HCT116 (cell line): ENCODE results near the gene MAP4. TPM values are rescaled to one million over a fixed set of nuclear protein-coding genes. Genes with fewer than 3 reads are reported as not detected.

Experiments
- ATAC-seq: fragments of 200-7000 bp; cut with Tn5 transposase; 2 replicates; pipeline ENCODE4 v1.9.1; 2020; ENCODE audit warnings: mild to moderate bottlenecking, moderate library complexity
- BruUV-seq: library from RNA; stranded (reverse); fragments of 400-500 nt; replicated peaks from 2 replicates; lab custom pipeline; 2021; lab: Mats Ljungman, UMichigan
- CTCF ChIA-PET: fragments of 300-600 bp; sonication (Branson Sonifier 250); formaldehyde crosslinking; loops from one replicate; lab custom pipeline; 2021; ENCODE audit warnings: antibody characterized with exemption; lab: Charles Lee
- POLR2A ChIA-PET: fragments of 300-600, 350-600 bp; sonication (Branson Sonifier 250); formaldehyde crosslinking; loops from one replicate; lab custom pipeline; 2021; ENCODE audit warnings: antibody characterized with exemption; lab: Charles Lee
- RAD21 ChIA-PET, 2 experiments: fragments of 300-600 bp; sonication (Branson Sonifier 250); formaldehyde crosslinking; loops; one replicate each; lab custom pipeline; 2023; ENCODE audit warnings: low total read pairs in 2 of 2; ENCODE audit not compliant: uncharacterized antibody in 2 of 2, unreplicated experiment in 2 of 2, low non-redundant PET in 1 of 2; lab: Charles Lee
- DNase-seq: peaks from one replicate; pipeline ENCODE4 v3.0.0-alpha.2; 2010; ENCODE audit warnings: low read depth, low spot score
- H2AFZ ChIP-seq: fragments of 200-600 bp; shearing (Covaris generic), sonication (generic); 2 replicates; pipeline ENCODE4 v1.6.1; 2017; ENCODE audit warnings: low read depth, mixed run types, mixed read lengths, antibody characterized with exemption, low read length; ENCODE audit not compliant: poor library complexity, severe bottlenecking
- H3K27ac ChIP-seq: 2 replicates; pipeline ENCODE4 v1.5.1; 2012; ENCODE audit warnings: low read depth, low read length
- H3K27me3 ChIP-seq: fragments of 200-600 bp; sonication (generic); 2 replicates; pipeline ENCODE4 v1.6.1; 2016; ENCODE audit warnings: mixed run types, low read length, mixed read lengths; ENCODE audit not compliant: insufficient read depth
- H3K36me3 ChIP-seq, 2 experiments: fragments of 200-500 bp in 1 of 2; fragments of 200-600 bp in 1 of 2; sonication (Bioruptor generic) in 1 of 2; sonication (generic) in 1 of 2; 2 replicates each; pipeline versions ENCODE4 v1.5.1 to v1.6.1; 2014 to 2016; ENCODE audit warnings: low read length in 2 of 2, inconsistent platforms in 1 of 2, mixed read lengths in 1 of 2, mixed run types in 1 of 2; ENCODE audit not compliant: insufficient read depth in 2 of 2, control insufficient read depth in 1 of 2
- H3K4me1 ChIP-seq, 2 experiments: fragments of 200-600 bp in 1 of 2; sonication (generic) in 1 of 2; 2 replicates each; pipeline versions ENCODE4 v1.5.1 to v1.6.1; 2012 to 2017; ENCODE audit warnings: low read length in 2 of 2, inconsistent platforms in 1 of 2, mild to moderate bottlenecking in 1 of 2, mixed read lengths in 1 of 2, mixed run types in 1 of 2, moderate library complexity in 1 of 2; ENCODE audit not compliant: insufficient read depth in 2 of 2, control insufficient read depth in 1 of 2
- H3K4me2 ChIP-seq: fragments of 200-600 bp; sonication (generic); 2 replicates; pipeline ENCODE4 v1.6.1; 2017; ENCODE audit warnings: mixed run types, low read length, mixed read lengths
- H3K4me3 ChIP-seq, 2 experiments: fragments of 200-600 bp in 1 of 2; sonication (generic) in 1 of 2; replicated peaks in 1 of 2; 2 replicates each; pipeline ENCODE4 v1.5.1; 2011 to 2016; ENCODE audit warnings: low read length in 2 of 2, control low read depth in 1 of 2, low read depth in 1 of 2, mild to moderate bottlenecking in 1 of 2, mixed read lengths in 1 of 2, mixed run types in 1 of 2
- H3K79me2 ChIP-seq: fragments of 200-600 bp; sonication (generic); 2 replicates; pipeline ENCODE4 v1.6.1; 2017; ENCODE audit warnings: mild to moderate bottlenecking, mixed run types, low read length, moderate library complexity, mixed read lengths; ENCODE audit not compliant: insufficient read depth
- H3K9ac ChIP-seq: fragments of 200-600 bp; sonication (generic); 2 replicates; pipeline ENCODE4 v1.6.1; 2016; ENCODE audit warnings: low read length, mixed read lengths
- H3K9me2 ChIP-seq: fragments of 200-600 bp; sonication (generic), shearing (Covaris generic); 2 replicates; pipeline ENCODE4 v1.6.1; 2017; ENCODE audit warnings: mixed run types, mild to moderate bottlenecking, moderate library complexity; ENCODE audit not compliant: insufficient read depth
- H3K9me3 ChIP-seq, 2 experiments: fragments of 200-500 bp in 1 of 2; fragments of 200-600 bp in 1 of 2; sonication (Bioruptor generic) in 1 of 2; sonication (generic) in 1 of 2; 2 replicates each; pipeline ENCODE4 v1.6.1; 2014 to 2017; ENCODE audit warnings: low read length in 2 of 2, mixed read lengths in 2 of 2, inconsistent platforms in 1 of 2, low read depth in 1 of 2, mild to moderate bottlenecking in 1 of 2, mixed run types in 1 of 2, moderate library complexity in 1 of 2; ENCODE audit not compliant: control insufficient read depth in 1 of 2, insufficient read depth in 1 of 2
- H4K20me1 ChIP-seq: fragments of 200-600 bp; sonication (generic), shearing (Covaris generic); 2 replicates; pipeline ENCODE4 v1.6.1; 2017; ENCODE audit warnings: mixed run types, mild to moderate bottlenecking, moderate library complexity; ENCODE audit not compliant: insufficient read depth
- CEBPB ChIP-seq: IDR thresholded peaks from 2 replicates; pipeline ENCODE4 v1.6.1; 2012; ENCODE audit warnings: low read depth
- EZH2phosphoT487 ChIP-seq: fragments of 200-600 bp; IDR thresholded peaks from 2 replicates; pipeline ENCODE4 v1.6.1; 2018; ENCODE audit warnings: antibody characterized with exemption, borderline replicate concordance
- POLR2A ChIP-seq: IDR thresholded peaks from 2 replicates; pipeline ENCODE4 v1.7.0; 2011; ENCODE audit warnings: borderline replicate concordance; ENCODE audit not compliant: insufficient read depth, insufficient read length; ENCODE audit errors: extremely low read depth
- SIN3A ChIP-seq: IDR thresholded peaks from 2 replicates; pipeline ENCODE4 v1.6.1; 2012; ENCODE audit warnings: low read depth
- YY1 ChIP-seq: IDR thresholded peaks from 2 replicates; pipeline ENCODE4 v1.6.1; 2011; ENCODE audit warnings: low read length, low read depth, moderate library complexity, mild to moderate bottlenecking; ENCODE audit not compliant: insufficient replicate concordance; ENCODE audit errors: extremely low read depth
- ZFX ChIP-seq: fragments of 450-650 bp; IDR thresholded peaks from 2 replicates; pipeline ENCODE4 v1.6.1; 2017
- intact Hi-C: fragments of 100-400 bp; cut with micrococcal nuclease; formaldehyde crosslinking; loops from 2 replicates; pipeline ENCODE4 v1.10.0; 2022
- total RNA-seq: library from RNA; stranded (reverse); gene quantifications from one replicate; pipeline ENCODE4 v1.2.1, GENCODE V29; 2021; ENCODE audit not compliant: unreplicated experiment
- TF ChIP-seq, protein P1 (sequence below): IDR thresholded peaks from 2 replicates; pipeline ENCODE4 v1.6.1; 2011; ENCODE audit warnings: mild to moderate bottlenecking, low read length, moderate library complexity; ENCODE audit not compliant: insufficient replicate concordance; ENCODE audit errors: extremely low read depth
- TF ChIP-seq, protein P2 (sequence below), 3 experiments: fragments of 200-600 bp in 1 of 3; sonication (generic) in 1 of 3; IDR thresholded peaks in 2 of 3; conservative IDR thresholded peaks in 1 of 3; 2 replicates each; pipeline ENCODE4 v1.5.1; 2012 to 2017; ENCODE audit warnings: low read depth in 2 of 3, low read length in 2 of 3, antibody characterized with exemption in 1 of 3, borderline replicate concordance in 1 of 3, control low read depth in 1 of 3, mild to moderate bottlenecking in 1 of 3, mixed read lengths in 1 of 3, mixed run types in 1 of 3, moderate library complexity in 1 of 3; ENCODE audit not compliant: insufficient read depth in 1 of 3

The MAP4 gene
- total RNA-seq, 1 experiment from 2014 or later, result 200 TPM

DNA sequence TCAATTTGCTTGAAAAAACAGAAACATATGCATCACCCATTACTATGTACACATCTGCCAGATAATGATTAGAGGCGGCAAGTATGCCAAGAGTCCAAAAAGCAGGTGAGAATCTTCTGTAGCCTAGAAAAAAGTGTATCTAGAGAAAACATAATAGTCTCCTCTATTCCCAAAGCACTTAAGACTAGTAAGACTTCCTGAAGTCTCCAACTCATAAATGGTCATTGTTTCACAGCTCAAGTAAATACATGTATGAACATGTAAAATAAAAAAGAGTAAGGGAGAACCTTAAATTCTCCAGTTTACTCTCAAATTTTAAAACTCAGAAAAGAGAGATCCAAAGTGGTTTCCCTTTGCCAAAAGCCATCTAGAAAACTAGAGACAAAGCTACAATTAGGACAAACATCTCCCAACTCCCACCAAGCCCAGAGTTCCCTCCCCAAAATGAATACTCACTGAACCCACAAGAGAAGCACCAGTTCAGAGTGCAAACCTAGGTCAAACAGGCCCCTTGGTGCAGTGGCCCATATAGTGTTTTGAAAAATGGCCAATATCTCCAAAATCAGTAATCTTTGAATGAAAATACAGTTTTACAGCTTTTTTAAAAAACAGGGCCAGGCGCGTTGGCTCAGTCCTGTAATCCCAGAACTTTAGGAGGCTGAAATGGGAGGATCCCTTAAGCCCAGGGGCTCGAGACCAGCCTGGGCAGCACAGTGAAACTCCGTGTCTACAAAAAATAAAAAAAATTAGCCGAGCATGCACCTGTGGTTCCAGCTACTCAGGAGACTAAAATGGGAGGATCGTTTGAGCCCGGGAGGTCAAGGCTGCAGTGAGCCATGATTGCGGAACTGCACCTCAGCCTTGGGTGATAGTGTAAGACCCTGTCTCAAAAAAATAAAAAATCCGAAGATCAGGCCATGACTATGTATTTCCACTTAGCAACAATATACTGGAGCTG, 11.0 kb upstream of the MAP4 start:
- H3K9me2 ChIP-seq, result no peaks in the 10 kb centered on the region
- TF ChIP-seq CEBPB (no peak), YY1 (no peak), EZH2phosphoT487 (no peak), POLR2A (no peak), SIN3A (no peak), ZFX (no peak)
- TF ChIP-seq, protein P1, sequence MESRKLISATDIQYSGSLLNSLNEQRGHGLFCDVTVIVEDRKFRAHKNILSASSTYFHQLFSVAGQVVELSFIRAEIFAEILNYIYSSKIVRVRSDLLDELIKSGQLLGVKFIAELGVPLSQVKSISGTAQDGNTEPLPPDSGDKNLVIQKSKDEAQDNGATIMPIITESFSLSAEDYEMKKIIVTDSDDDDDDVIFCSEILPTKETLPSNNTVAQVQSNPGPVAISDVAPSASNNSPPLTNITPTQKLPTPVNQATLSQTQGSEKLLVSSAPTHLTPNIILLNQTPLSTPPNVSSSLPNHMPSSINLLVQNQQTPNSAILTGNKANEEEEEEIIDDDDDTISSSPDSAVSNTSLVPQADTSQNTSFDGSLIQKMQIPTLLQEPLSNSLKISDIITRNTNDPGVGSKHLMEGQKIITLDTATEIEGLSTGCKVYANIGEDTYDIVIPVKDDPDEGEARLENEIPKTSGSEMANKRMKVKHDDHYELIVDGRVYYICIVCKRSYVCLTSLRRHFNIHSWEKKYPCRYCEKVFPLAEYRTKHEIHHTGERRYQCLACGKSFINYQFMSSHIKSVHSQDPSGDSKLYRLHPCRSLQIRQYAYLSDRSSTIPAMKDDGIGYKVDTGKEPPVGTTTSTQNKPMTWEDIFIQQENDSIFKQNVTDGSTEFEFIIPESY, result no peak
- TF ChIP-seq, protein P2, sequence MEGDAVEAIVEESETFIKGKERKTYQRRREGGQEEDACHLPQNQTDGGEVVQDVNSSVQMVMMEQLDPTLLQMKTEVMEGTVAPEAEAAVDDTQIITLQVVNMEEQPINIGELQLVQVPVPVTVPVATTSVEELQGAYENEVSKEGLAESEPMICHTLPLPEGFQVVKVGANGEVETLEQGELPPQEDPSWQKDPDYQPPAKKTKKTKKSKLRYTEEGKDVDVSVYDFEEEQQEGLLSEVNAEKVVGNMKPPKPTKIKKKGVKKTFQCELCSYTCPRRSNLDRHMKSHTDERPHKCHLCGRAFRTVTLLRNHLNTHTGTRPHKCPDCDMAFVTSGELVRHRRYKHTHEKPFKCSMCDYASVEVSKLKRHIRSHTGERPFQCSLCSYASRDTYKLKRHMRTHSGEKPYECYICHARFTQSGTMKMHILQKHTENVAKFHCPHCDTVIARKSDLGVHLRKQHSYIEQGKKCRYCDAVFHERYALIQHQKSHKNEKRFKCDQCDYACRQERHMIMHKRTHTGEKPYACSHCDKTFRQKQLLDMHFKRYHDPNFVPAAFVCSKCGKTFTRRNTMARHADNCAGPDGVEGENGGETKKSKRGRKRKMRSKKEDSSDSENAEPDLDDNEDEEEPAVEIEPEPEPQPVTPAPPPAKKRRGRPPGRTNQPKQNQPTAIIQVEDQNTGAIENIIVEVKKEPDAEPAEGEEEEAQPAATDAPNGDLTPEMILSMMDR (IDR thresholded peaks at IDR 0.05 in 2 of 3, conservative IDR thresholded peaks at IDR 0.05 in 1 of 3; ENCODE audit: borderline replicate concordance in 1 of 3, insufficient read depth in 1 of 3, low read depth in 2 of 3, low read length in 2 of 3), result no peak
- no peak overlapping the region for H3K4me2 ChIP-seq
- H3K27me3 ChIP-seq, result no peaks in the 10 kb centered on the region
- H3K36me3 ChIP-seq, result no peaks in the 10 kb centered on the region
- no peak for DNase-seq
- no peak for ATAC-seq
- no peak overlapping the region for H3K4me3 ChIP-seq
- CTCF ChIA-PET, result no interaction called here
- peaks cover 10% of the 10 kb centered on the region; the same call in 1 of the 2 replicates for H4K20me1 ChIP-seq
- RAD21 ChIA-PET, result no interaction called here
- H2AFZ ChIP-seq, result no peak overlapping the region
- BruUV-seq, result no TSS peak
- POLR2A ChIA-PET, result no interaction called here
- peaks cover 91% of the 10 kb centered on the region for H3K79me2 ChIP-seq
- H3K9ac ChIP-seq, result no peak overlapping the region
- intact Hi-C loops, result no loop called here
- no peaks in the 10 kb centered on the region for H3K9me3 ChIP-seq
- H3K4me1 ChIP-seq, result no peaks in the 10 kb centered on the region
- H3K27ac ChIP-seq, result no peak overlapping the region
